Breast epithelium (tissue), 3 donors: ENCODE results near the gene PARVA.

Source experiments
- POLR2A ChIP-seq: fragments of 450-650 bp; IDR thresholded peaks from one replicate; pipeline ENCODE4 v1.6.1; 2016; ENCODE audit warnings: antibody characterized with exemption, mild to moderate bottlenecking, moderate library complexity
- TF ChIP-seq, protein P1 (sequence below), 3 donors: fragments of 450-650 bp; IDR thresholded peaks; one replicate each; pipeline ENCODE4 v1.5.1; 2016 to 2017; ENCODE audit warnings: antibody characterized with exemption in 3 of 3, mild to moderate bottlenecking in 3 of 3, moderate library complexity in 3 of 3

DNA sequence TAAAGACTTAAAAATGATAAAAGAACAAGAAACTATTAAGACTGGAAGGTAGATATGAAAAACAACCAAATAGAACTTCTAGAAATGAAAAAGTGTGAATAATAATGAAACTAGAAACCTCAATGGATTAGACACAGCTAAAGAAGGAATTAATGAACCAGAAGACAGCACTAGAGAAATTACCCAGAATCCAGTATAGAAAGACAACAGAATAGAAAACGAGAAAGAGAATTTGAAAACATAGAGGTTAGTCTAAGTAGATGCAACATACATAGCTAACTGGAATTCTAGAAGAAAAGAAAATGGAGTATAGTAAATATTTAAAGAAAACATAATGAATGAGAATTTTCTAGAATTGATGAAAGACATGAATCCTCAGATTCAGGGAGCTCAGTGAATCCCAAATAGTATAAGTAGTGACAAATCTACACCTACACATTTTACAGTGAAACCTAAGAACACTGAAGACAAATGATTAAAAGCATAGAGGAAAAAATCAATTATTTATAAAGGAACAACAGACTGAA is 111.9 kb downstream of the PARVA start:
- TF ChIP-seq, protein P1, sequence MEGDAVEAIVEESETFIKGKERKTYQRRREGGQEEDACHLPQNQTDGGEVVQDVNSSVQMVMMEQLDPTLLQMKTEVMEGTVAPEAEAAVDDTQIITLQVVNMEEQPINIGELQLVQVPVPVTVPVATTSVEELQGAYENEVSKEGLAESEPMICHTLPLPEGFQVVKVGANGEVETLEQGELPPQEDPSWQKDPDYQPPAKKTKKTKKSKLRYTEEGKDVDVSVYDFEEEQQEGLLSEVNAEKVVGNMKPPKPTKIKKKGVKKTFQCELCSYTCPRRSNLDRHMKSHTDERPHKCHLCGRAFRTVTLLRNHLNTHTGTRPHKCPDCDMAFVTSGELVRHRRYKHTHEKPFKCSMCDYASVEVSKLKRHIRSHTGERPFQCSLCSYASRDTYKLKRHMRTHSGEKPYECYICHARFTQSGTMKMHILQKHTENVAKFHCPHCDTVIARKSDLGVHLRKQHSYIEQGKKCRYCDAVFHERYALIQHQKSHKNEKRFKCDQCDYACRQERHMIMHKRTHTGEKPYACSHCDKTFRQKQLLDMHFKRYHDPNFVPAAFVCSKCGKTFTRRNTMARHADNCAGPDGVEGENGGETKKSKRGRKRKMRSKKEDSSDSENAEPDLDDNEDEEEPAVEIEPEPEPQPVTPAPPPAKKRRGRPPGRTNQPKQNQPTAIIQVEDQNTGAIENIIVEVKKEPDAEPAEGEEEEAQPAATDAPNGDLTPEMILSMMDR (IDR thresholded peaks at IDR 0.05), result no peak
- no peak for TF ChIP-seq POLR2A
